Endothelial cell of umbilical vein (primary cell): ENCODE results near the gene VIPR1.
"Not testable (repeated sequence)": the region's sequence is repeated elsewhere in the genome, so short reads cannot be mapped to it uniquely, and the experiment has no call there.

ENCODE experiments used
- CTCF ChIP-seq, 2 donors: IDR thresholded peaks; 1 replicate in 1 of 2; 2 replicates in 1 of 2; pipeline ENCODE4 v1.5.1; 2011; ENCODE audit warnings: low read length in 2 of 2, mild to moderate bottlenecking in 2 of 2, moderate library complexity in 2 of 2, control low read depth in 1 of 2, inconsistent platforms in 1 of 2, low read depth in 1 of 2; ENCODE audit not compliant: insufficient read depth in 1 of 2; ENCODE audit errors: extremely low read depth in 1 of 2
- EZH2 ChIP-seq: IDR thresholded peaks from 2 replicates; pipeline ENCODE4 v1.6.1; 2012; ENCODE audit warnings: borderline replicate concordance, low read depth, mild to moderate bottlenecking, moderate library complexity, low read length, inconsistent platforms; ENCODE audit not compliant: severe bottlenecking
- FOS ChIP-seq: IDR thresholded peaks from 2 replicates; pipeline ENCODE4 v1.6.1; 2011; ENCODE audit warnings: mild to moderate bottlenecking, low read length, moderate library complexity, borderline replicate concordance; ENCODE audit not compliant: insufficient read depth
- JUN ChIP-seq: IDR thresholded peaks from 2 replicates; pipeline ENCODE4 v1.6.1; 2011; ENCODE audit warnings: borderline replicate concordance, low read depth; ENCODE audit not compliant: insufficient read length, insufficient read depth
- POLR2AphosphoS5 ChIP-seq: IDR thresholded peaks from 2 replicates; pipeline ENCODE4 v1.6.1; 2012; ENCODE audit warnings: low read depth, mild to moderate bottlenecking, control low read depth, low read length, moderate library complexity; ENCODE audit not compliant: insufficient read depth
- TF ChIP-seq, protein P1 (sequence below): IDR thresholded peaks from 2 replicates; pipeline ENCODE4 v1.6.1; 2011; ENCODE audit not compliant: insufficient read depth, insufficient read length

GRCh38 chr3:42556817-42557216 lies 54.4 kb downstream of the VIPR1 start:
- not testable (repeated sequence) for TF ChIP-seq EZH2; CTCF (IDR thresholded peaks at IDR 0.05; ENCODE audit: extremely low read depth in 1 of 2, insufficient read depth in 1 of 2, low read depth in 1 of 2, low read length in 2 of 2); JUN; FOS; POLR2AphosphoS5
- TF ChIP-seq, protein P1, sequence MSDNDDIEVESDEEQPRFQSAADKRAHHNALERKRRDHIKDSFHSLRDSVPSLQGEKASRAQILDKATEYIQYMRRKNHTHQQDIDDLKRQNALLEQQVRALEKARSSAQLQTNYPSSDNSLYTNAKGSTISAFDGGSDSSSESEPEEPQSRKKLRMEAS = not testable (repeated sequence)
